Epithelial cell of prostate (primary cell): ENCODE results near the gene ZNF784.
"Not testable (repeated sequence)": the region's sequence is repeated elsewhere in the genome, so short reads cannot be mapped to it uniquely, and the experiment has no call there.

Experiments
- DNase-seq: peaks from one replicate; pipeline ENCODE4 v3.0.0-alpha.2; 2011; ENCODE audit warnings: low read depth, low spot score
- H3K27ac ChIP-seq: fragments of 450-650 bp; 2 replicates; pipeline ENCODE4 v1.5.1; 2017; ENCODE audit warnings: mild to moderate bottlenecking

The ZNF784 gene

DNA sequence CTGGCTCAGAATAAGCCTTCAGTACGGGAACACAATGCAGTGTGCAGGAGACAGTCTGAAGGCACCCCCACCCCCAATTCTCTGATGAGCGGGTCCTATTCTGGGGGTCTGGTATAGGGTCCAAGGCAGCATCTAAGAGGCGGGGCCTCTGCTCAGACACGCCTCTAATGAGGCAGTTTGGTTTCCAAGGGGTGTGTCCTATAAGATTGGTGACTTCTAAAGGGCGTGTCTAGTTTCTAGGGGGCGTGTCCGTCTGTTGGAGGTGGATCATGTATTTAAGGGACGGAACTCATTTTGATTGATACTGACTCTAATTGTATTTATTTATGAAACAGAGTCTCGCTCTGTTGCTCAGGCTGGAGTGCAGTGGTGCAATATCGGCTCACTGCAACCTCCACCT lies 33.7 kb downstream of the ZNF784 start:
- H3K27ac ChIP-seq, result no peak overlapping the region
- DNase-seq, result no peak

DNA sequence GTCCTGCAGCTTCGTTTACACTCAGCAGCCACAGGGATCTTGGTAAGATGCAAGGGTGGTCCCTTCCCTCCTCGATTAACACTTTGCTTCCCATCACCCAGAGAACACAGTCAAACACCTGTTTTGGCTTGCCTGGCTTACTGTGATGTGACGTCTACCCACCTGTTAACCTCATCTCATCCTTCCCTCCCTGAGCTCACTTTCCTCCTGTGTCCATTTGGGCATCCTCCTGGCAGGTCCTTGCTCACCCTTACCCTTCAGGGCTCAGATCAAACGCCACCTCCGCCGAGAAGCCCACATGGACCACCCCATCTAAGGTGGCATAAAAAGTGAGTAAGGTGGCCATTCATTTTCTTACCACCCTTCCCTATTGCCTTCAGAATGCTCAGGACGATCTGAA lies 34.3 kb downstream of the ZNF784 start:
- no peak for DNase-seq
- no peak overlapping the region for H3K27ac ChIP-seq

DNA sequence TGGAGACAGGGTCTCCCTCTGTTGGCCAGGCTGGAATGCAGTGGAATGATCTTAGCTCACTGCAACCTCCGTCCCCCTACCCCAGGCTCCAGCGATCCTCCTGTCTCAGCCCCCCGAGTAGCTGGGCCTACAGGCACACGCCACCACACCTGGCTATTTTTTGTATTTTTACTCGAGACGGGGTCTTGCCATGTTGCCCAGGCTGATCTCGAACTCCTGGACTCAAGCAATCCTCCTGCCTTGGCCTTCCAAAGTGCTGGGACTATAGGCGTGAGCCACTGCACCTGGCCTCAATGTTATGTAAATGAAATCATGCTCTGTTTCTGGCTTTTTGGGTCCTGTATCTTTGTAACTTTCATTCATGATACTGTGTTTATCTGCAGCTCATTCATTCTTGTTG lies 35.6 kb downstream of the ZNF784 start:
- DNase-seq, result no peak
- H3K27ac ChIP-seq, result no peak overlapping the region

DNA sequence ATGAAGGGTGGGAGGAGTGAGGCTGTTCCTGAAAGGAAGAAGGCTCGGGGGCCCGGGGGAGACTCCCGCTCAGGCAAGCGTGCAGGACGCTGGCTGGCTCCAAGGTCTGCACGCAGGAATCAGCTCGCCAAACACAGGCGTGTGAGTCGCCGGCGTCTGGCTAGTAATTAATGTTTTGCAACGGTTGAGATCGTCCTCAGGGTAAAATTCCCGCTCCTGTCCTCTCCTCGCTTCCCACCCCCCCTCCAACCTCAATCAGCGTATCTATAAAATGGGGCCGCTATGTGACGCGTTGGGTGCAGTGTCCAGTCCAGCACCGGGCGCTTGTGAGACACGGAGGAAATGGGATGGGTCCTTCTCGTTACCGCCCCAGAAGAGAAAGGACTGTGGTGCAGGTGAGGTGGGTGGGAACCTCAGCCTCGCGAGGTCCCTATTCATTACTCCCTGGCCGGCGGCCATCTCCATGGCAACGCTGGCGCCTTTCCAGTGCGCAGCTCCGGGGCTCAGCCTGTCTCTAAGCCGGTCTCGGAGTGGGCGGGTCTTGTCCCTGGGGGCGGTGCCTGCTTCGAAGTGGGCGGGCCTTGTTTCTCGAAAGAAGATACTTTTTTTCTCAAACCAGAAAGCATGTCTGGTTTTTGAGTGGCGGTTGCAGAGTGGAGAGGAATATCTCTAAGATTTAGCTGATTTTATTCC lies 37.2 kb downstream of the ZNF784 start:
- DNase-seq, result peak; percentile 68
- H3K27ac ChIP-seq, result no peak overlapping the region

DNA sequence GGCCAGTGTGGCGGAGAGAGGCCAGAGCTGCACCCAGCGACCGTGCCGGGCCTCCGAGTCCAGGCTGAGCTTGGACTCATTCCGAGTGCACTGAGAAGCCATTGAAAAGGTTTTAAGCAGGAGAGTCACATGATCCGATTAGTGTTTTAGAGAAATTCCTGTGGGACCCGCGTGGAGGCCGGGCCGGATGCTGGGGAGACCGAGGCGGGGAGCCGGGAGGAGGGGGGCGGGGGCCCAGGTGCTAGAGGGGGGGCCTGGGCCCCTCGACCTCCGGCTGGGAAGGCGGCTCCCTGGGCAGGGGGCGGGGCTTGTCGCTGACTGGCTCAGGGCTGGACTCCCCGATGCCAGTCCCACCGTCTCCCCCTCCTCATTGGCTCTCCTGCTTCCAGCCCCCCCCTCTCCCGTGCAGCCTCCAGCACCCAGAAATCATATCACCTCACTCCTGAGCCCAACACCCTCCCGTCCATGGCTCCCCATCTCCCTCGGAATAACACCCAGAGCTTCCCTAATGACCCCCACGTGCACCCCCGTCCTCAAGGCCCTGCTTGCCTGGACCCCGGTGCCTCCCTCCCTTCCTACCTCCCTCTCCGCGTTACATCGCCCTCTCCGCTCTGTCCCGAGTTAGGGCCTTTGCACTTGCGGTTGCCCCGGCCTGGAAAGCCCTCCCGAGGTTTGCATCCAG lies 38.6 kb downstream of the ZNF784 start:
- no peak overlapping the region for H3K27ac ChIP-seq
- DNase-seq, result no peak

DNA sequence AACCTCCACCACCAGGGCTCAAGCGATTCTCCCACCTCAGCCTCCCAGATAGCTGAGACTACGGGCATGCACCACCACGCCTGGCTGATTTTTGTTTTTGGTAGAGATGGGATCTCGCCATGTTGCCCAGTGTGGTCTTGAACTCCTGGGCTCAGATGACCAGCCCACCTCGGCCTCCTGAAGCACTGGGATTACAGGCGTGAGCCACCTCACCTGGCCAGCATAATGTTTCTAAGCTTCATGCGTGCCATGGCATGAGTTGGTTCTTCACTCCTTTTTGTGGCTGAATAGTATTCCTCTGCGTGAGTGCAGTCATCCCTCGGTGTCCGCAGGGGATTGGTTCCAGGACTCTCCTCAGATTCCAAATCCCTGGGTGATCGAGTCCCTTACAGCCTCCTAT lies 39.5 kb downstream of the ZNF784 start:
- DNase-seq, result no peak
- H3K27ac ChIP-seq, result no peak overlapping the region

DNA sequence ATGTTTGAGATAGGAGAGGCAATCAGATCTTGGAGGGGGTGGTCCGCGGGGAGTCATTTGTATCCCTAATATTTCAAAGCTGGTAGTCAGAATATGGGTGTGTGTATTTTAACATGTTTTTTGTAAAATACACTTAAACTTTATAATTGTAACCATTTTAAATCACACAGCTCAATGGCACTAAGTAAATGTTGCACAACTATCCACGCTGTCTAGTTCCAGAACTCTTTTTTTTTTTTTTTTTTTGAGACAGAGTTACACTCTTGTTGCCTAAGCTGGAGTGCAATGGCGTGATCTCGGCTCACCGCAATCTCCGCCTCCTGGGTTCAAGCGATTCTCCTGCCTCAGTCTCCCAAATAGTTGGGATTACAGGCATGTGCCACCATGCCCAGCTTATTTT lies 40.5 kb downstream of the ZNF784 start:
- H3K27ac ChIP-seq, DNase-seq: not testable (repeated sequence)

DNA sequence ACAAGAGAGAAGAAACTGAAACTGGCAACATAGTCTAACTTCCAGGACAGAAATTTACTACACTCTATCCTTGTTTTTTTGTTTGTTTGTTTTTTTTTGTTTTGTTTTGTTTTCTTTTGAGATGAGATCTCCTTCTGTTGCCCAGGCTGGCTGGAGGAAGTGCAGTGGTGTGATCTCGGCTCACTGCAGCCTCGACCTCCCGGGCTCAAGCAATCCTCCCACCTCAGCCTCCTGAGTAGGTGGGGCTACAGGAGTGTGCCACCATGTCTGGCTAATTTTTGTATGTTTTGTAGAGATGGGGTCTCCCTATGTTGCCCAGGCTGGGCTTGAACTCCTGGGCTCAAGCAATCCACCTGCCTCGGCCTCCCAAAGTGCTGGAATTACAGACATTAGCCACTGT lies 42.1 kb downstream of the ZNF784 start:
- H3K27ac ChIP-seq, result not testable (repeated sequence)

DNA sequence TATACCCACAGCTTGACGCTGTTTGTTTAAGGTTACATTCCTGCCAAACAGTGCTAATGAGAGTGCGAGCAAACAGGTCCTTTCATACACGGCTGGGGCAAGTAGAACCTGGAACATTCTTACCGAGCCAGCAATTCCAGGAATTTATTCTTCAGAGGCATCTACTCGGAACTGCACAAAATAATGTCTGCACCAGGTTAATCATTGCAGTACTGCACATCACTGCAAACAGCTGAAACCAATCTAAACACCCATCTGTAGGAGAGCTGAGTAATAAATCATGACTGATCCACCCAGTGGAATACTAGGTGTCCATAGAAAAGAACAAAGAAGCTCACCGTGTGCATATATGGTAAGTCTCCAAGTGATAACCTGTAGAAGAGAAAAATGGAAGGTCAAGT lies 42.5 kb downstream of the ZNF784 start:
- no peak for DNase-seq
- H3K27ac ChIP-seq, result no peak overlapping the region

More for the DNA sequence above, 42.1 kb downstream of the ZNF784 start:
- not testable (repeated sequence) for DNase-seq

DNA sequence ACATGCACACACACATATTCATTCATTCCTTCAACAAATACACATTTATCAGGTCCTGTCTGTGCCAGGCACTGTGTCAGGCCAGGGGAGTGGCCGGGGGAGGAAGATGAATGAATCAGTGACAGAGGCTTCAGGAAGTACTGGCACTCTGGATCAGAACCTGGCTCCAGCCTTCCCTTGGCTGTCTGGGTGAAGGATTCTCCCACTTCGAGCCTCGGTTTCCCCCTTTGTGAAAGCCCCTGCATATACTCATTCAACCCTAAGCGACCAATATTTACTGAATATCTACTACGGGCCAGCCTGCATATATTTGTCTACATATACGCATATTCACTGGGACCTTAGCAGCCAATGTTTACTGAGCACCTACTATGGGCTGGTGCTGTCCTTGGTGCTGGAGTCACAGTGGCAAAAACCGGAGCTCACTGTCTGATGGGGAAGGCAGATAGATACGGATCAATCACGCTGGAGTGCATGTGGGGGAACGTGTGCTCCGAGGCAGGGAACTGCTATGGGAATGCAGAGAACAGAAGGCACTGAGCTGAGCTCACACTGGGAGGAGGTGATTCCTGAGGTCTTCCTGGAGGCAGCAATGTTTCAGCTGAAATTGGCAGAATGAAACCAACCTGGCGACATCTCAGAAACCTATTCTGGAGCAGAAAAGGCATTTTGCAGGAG lies 43.1 kb downstream of the ZNF784 start:
- DNase-seq, result no peak
- peak overlapping the region; percentile 66 for H3K27ac ChIP-seq

DNA sequence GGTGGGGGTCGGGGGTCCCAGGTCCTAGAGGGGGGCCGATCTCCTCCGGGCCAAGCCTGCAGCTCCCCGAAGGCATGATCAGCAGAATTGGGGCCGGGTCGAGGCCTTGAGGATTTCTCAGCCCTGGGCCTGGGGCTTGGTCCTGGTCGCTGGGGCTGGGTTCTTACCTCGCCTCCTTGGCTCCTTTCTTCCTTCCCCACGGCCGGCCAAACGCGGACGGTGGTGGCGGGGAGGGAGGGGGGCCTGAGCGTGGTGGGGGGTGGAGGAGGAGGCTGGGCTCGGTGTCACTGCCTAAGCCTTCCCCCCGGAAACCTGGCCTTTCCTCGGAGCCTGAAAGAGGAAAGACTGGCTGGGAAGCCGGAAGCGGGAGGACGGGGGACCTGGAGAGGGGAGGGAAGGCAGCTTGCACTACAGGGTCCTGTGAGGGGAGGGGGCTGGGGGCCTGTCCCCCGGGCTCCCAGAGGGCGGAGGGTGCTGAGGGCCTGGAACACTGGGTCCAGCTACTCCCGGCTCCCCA lies 43.7 kb downstream of the ZNF784 start, which contains the start of gene ZNF579:
Gene ZNF579 (minus strand): TSS at position 221 of the 517 bp plus-strand sequence. CDS start 1,209 bp downstream, outside the sequence.
- peak; percentile 36 for DNase-seq
- peak within 1 kb of the TSS; percentile 66 for H3K27ac ChIP-seq

DNA sequence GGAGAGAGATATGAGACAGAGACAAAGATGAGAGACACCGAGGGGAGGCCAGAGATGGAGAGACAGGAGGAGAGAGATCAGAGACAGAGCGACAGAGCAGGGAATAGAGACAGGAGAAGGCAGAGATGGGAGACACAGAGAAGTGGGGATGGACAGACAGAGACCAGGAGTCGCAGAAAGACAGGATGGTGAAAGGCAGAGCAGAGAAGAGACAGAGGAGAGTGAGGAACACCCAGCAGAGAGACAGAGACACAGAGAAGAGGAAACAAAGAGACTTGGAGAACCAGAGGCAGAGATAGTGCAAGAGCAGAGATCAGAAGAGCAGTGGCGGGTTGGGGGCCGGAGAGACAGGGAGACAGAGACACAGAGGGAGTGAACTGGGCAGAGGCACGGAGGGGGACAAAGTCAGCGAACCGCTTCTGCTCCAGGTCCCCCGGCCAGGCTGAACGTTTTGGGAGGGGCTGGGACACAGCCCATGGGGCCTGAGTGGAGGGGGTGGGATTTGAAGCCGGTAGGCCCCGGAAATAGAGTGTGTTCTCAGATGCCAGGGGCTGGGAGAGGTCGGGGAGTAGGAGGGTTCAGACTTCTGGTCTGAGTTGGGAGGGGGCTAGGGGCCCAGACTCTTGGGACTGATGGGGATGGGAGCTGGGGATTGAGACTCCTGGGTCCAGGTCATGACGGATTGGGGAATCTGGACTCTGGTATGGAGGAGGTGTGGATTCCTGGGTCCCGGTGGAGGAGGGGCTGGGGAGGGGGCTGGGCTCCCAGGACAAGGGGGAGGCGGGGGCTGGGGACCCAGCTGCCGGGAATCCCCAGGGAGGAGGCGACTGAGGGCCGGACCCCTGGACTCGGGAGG lies 44.4 kb downstream of the ZNF784 start:
- H3K27ac ChIP-seq, result peak overlapping the region; percentile 66
- no peak for DNase-seq

DNA sequence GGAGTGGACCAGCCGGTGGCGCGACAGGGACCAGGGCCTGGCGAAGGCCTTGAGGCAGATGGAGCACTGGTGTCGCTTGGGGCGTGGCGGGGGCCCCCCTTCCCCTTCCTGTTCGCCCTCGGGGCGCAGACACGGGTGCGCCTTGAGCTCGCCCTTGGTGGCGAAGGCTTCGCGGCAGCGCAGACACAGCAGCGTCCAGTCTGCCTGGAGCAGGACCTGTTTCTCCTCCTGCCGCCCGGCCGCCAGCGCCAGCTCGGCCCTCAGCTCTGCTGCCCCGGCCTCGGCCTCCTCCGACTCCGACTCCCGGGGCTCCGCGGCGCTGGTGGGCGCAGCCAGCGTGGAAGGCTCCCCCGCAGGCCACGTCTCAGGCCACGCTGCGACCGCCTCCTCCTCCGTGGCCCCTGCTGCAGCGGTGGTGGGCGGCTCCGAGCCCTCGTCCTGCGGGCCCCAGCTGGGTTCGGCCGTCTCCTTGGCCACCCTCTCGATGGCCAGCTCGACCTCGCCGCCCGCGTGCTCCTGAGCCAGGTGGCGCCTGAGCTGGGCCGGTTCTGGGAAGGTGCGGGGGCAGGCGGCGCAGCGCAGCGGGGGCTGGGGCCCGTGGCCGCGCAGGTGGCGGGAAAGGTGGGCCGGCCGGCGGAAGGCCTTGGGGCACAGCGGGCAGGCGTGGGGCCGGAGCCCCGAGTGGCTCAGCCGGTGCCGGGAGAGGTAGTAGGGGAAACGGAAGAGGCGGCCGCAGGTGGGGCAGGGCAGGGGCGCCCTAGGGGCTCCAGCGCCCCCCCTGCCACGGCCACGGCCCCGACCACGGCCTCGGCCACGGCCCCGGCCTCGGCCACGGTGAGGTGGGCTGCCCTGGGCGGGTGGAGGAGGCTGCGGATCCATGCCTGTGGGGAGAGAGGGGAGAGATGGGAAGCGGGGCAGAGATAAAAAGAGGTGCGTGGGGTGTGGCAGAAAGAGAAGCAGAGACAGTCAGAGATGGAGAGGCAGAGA lies 45.3 kb downstream of the ZNF784 start:
- no peak overlapping the region for H3K27ac ChIP-seq
- DNase-seq, result no peak

DNA sequence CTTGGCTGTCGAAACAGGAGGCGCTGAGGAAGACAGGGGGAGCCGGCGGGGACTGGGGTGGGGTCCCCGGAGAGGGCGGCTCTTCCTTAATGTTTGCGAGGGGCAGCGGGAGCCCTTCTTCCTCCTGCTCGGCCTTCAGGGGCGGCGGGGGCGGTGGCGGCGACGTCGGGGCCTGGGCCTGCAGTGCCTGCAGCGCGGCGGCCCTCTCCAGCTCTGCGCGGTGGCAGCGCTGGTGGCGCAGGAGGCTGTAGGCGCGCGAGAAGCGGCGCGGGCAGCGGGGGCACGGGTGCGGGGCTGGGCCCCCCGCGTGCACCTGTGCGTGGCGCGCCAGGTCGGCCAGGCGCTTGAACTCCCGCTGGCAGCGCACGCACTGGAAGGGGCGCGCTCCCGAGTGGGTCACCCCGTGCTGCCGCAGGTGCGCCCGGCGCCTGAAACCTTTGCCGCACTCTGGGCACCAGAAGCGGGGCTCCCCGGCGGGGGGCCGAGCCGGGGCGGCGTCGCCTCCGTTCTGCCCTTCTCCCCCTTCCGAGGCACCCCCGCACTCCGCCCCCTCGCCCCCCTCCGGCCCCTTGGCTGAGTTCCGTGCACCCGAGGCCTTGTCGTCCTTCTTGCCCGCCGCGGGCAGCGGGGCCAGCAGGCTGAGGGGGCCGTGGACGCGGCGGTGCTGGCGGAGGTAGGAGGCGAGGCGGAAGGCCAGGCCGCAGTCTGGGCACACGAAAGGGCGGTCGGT lies 46.2 kb downstream of the ZNF784 start:
- DNase-seq, result no peak
- H3K27ac ChIP-seq, result no peak overlapping the region

DNA sequence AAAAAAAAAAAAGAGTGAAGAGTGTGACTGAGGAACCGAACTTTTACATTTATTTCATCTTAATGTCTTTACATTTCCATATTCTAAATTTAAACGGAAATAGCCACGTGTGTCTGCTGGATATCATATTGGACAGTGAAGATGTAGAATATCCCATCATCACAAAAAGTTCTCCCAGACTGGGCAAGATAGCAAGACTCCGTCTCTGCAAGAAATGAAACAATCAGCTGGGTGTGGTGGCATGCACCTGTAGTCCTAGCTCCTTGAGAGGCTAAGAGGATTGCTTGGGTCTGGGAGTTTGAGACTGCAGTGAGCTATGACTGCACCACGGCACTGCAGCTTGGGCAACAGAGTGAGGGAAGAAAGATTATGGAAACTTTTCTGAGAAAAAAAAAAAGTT lies 47.6 kb downstream of the ZNF784 start:
- H3K27ac ChIP-seq, result no peak overlapping the region
- no peak for DNase-seq

DNA sequence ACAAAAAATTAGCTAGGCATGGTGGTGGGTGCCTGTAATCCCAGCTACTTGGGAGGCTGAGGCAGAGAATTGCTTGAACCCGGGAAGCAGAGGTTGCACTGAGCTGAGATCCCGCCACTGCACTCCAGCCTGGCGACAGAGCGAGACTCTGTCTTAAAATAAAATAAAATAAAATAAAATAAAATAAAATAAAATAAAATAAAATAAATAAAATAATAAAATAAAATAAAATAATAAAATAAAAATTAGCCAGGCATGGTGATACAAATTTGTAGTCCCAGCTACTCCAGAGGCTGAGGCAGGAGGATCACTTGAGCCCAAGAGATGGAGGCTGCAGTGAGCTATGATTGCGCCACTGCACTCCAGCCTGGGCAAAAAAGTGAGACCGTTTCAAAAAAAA lies 50.4 kb downstream of the ZNF784 start:
- not testable (repeated sequence) for DNase-seq, H3K27ac ChIP-seq
